Breast epithelium (tissue), 4 donors: Measurements from ENCODE around the gene CLEC17A. TPM values are rescaled to one million over a fixed set of nuclear protein-coding genes. Genes with fewer than 3 reads are reported as not detected.
"Not testable (repeated sequence)": the region's sequence is repeated elsewhere in the genome, so short reads cannot be mapped to it uniquely, and the experiment has no call there.

ENCODE experiments used
- DNase-seq, 2 donors: peaks; one replicate each; pipeline ENCODE4 v3.0.0-alpha.2; 2019; ENCODE audit warnings: low spot score in 2 of 2
- H3K27ac ChIP-seq, 2 donors: fragments of 200-600 bp; sonication (generic) in 1 of 2; one replicate each; pipeline ENCODE4 v1.5.1; 2016 to 2019; ENCODE audit warnings: mild to moderate bottlenecking in 1 of 2
- H3K27me3 ChIP-seq, 2 donors: fragments of 200-600 bp; sonication (generic) in 1 of 2; one replicate each; pipeline versions ENCODE4 v1.5.1 to v1.6.0; 2017 to 2019; ENCODE audit warnings: control low read depth in 1 of 2, mild to moderate bottlenecking in 1 of 2
- H3K36me3 ChIP-seq: fragments of 200-600 bp; one replicate; pipeline ENCODE4 v1.5.1; 2019
- H3K4me1 ChIP-seq, 2 donors: fragments of 200-600 bp; sonication (generic); one replicate each; pipeline ENCODE4 v1.5.1; 2016 to 2019; ENCODE audit warnings: control low read depth in 1 of 2
- H3K4me3 ChIP-seq, 3 donors: fragments of 200-600 bp; sonication (generic); 1 replicate in 2 of 3; 2 replicates in 1 of 3; pipeline ENCODE4 v1.5.1; 2016 to 2019; ENCODE audit warnings: mild to moderate bottlenecking in 3 of 3, moderate library complexity in 2 of 3
- H3K9me3 ChIP-seq, 2 donors: fragments of 200-600 bp; sonication (generic) in 1 of 2; one replicate each; pipeline ENCODE4 v1.5.1; 2016 to 2019; ENCODE audit warnings: control low read depth in 1 of 2
- POLR2A ChIP-seq: fragments of 450-650 bp; IDR thresholded peaks from one replicate; pipeline ENCODE4 v1.6.1; 2016; ENCODE audit warnings: antibody characterized with exemption, mild to moderate bottlenecking, moderate library complexity
- POLR2AphosphoS5 ChIP-seq, 3 donors: sonication (generic); formaldehyde crosslinking; IDR thresholded peaks; one replicate each; pipeline ENCODE4 v1.6.1; 2017; ENCODE audit warnings: antibody characterized with exemption in 3 of 3
- intact Hi-C: fragments of 100-400 bp; cut with DNase I; formaldehyde crosslinking; loops from one replicate; pipeline ENCODE4 v1.15.1; 2023; ENCODE audit warnings: low total_unique reads
- total RNA-seq, 3 donors: library from RNA; depleted of rRNA; stranded (reverse); fragments of >200 nt; gene quantifications; one replicate each; pipeline ENCODE4 v1.1.0, GENCODE V29; 2016
- TF ChIP-seq, protein P1 (sequence below), 3 donors: fragments of 450-650 bp; IDR thresholded peaks; one replicate each; pipeline ENCODE4 v1.5.1; 2016 to 2017; ENCODE audit warnings: antibody characterized with exemption in 3 of 3, mild to moderate bottlenecking in 3 of 3, moderate library complexity in 3 of 3

The CLEC17A gene
- total RNA-seq, 3 donors from 2014 or later: not detected

DNA sequence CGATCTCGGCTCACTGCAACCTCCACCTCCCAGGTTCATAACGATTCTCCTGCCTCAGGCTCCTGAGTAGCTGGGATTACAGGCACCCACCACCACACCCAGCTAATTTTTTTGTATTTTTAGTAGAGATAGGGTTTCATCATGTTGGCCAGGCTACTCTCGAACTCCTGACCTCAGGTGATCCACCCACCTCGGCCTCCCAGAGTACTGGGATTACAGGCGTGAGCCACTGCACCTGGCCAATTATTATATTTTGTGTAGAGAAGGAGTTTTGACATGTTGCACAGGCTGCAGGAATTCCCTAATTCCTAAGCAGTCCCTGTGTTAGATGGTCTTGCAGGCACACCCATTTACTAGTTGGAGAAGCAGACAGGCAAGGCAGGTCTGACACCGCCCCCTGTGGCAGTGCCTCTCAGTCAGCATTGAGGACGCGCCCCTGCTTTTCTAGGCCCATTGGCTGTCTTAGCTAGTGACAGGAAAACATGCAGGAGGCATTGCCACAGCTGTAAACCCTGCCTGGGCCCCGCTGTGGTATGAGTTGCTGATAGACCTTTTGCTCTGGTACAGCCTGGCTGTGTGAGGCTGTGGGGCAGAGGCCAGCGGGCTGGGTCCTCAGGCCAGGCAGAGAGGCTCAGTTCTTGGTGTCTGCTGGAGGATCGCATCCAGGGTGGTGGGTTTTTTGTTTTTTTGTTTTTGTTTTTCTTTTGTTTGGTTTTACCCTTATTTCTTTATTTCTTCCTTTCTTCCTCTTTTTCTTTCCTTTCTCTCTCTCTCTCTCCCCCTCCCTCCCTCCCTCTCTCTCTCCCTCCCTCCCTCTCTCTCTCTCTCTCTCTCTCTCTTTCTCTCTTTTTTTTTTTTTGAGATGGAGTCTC is 31.5 kb upstream of the CLEC17A start:
- H3K27ac ChIP-seq: peak overlapping the region; percentile 74 to 87
- H3K27me3 ChIP-seq, H3K9me3 ChIP-seq, H3K4me3 ChIP-seq, intact Hi-C loops, H3K36me3 ChIP-seq: not testable (repeated sequence)
- peaks cover 9 to 28% of the 10 kb centered on the region in 2 donors for H3K4me1 ChIP-seq
- peak; percentile 57 to 78 for DNase-seq
- TF ChIP-seq, protein P1, sequence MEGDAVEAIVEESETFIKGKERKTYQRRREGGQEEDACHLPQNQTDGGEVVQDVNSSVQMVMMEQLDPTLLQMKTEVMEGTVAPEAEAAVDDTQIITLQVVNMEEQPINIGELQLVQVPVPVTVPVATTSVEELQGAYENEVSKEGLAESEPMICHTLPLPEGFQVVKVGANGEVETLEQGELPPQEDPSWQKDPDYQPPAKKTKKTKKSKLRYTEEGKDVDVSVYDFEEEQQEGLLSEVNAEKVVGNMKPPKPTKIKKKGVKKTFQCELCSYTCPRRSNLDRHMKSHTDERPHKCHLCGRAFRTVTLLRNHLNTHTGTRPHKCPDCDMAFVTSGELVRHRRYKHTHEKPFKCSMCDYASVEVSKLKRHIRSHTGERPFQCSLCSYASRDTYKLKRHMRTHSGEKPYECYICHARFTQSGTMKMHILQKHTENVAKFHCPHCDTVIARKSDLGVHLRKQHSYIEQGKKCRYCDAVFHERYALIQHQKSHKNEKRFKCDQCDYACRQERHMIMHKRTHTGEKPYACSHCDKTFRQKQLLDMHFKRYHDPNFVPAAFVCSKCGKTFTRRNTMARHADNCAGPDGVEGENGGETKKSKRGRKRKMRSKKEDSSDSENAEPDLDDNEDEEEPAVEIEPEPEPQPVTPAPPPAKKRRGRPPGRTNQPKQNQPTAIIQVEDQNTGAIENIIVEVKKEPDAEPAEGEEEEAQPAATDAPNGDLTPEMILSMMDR (IDR thresholded peaks at IDR 0.05): peak in 1 of 3 donors; percentile 19

DNA sequence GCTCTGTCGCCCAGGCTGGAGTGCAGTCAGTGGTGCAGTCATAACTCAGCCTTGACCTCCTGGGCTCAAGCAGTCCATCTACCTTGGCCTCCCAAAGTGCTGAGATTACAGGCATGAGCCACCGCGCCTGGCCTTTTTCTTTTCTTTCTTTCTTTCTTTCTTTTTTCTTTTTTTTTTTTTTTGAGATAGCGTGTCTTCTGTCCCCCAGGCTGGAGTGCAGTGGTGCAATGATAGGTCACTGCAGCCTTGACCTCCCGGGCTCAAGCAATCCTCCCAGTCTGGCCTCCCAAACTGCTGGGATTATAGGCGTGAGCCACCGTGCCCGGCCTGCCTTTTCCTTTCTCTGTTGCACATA is 30.9 kb upstream of the CLEC17A start:
- peaks cover 11 to 28% of the 10 kb centered on the region in 2 donors for H3K4me1 ChIP-seq
- H3K4me3 ChIP-seq, DNase-seq, H3K27me3 ChIP-seq, H3K9me3 ChIP-seq, intact Hi-C loops, H3K36me3 ChIP-seq: not testable (repeated sequence)
- peak overlapping the region in 1 of 2 donors; percentile 77 for H3K27ac ChIP-seq

DNA sequence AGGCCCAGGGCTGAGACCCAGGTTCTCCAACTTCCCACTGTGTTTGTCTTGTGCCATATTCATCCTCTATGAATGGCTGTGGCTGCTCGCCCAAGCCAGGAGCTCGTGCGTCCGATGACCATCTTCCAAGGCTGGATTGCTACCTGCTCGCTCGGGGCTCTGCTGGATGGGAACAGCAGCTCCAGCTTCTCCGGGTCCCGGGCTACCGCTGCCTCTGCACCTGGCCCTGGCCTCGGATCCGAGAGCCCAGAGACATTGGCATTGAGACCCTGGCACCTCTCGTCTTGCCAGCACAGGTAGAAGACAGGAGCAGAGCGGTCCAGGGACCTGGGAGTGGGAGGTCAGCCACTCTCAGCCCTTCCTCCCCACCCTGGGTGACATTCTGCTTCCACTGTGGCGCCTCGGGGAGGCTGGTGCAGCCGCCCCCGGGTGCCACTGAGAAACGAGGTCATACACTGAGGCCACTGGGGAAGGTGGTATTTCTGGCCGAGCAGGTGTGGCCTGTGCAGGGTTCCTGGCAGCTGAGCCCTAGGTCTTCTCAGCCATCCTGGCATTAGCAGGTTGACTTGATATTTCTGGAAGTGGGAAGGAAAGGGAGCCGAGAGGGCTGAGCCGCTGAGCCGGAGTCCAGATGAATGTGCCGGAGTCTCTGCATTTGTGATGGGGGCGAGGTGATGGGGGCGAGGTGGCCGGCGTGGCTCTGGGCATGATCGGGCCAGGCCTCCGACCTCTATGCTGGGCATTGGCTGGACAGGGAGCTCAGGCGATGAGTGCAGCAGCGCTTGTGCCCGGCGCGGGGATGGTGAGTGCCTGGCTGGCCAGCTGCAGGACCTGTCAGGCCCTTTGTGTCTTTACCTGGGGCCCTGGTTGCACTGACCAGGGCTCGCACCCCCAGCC is 29.6 kb upstream of the CLEC17A start:
- H3K36me3 ChIP-seq: no peaks in the 10 kb centered on the region
- TF ChIP-seq POLR2AphosphoS5 (IDR thresholded peaks at IDR 0.05): no peak
- DNase-seq: peak in 1 of 2 donors; percentile 48
- H3K9me3 ChIP-seq: no peaks in the 10 kb centered on the region
- peaks cover 11 to 28% of the 10 kb centered on the region in 2 donors for H3K4me1 ChIP-seq
- peak overlapping the region; percentile 77 to 86 for H3K27ac ChIP-seq
- H3K27me3 ChIP-seq: no peaks in the 10 kb centered on the region
- H3K4me3 ChIP-seq: peak overlapping the region in 1 of 3 donors; percentile 13
- intact Hi-C loops: no loop called here

DNA sequence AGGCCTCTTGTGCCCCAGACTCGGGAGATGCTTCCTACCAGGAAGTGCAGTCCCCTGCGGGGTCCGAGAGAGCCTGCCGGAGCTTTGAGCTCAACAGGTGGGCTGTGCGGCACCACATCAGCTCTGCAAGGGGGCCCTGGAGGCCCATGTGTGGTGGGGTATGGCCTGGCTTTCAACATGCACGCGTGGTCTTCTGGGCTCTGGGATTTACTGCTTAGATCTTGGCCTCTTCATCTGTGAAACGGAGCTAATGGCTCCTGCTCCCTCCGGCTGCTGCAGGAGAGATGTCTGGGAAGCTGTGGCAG is 29.0 kb upstream of the CLEC17A start:
- Histone ChIP-seq H3K27me3 (no peaks in the 10 kb centered on the region), H3K9me3 (no peaks in the 10 kb centered on the region), H3K4me3 (peak overlapping the region in 1 of 3 donors; percentile 13), H3K4me1 (peaks cover 11 to 28% of the 10 kb centered on the region in 2 donors), H3K27ac (peak overlapping the region; percentile 77 to 86), H3K36me3 (no peaks in the 10 kb centered on the region)
- intact Hi-C loops: no loop called here
- DNase-seq: no peak
- TF ChIP-seq POLR2AphosphoS5 (IDR thresholded peaks at IDR 0.05) (no peak), POLR2A (no peak)
- TF ChIP-seq, protein P1 (IDR thresholded peaks at IDR 0.05): no peak

DNA sequence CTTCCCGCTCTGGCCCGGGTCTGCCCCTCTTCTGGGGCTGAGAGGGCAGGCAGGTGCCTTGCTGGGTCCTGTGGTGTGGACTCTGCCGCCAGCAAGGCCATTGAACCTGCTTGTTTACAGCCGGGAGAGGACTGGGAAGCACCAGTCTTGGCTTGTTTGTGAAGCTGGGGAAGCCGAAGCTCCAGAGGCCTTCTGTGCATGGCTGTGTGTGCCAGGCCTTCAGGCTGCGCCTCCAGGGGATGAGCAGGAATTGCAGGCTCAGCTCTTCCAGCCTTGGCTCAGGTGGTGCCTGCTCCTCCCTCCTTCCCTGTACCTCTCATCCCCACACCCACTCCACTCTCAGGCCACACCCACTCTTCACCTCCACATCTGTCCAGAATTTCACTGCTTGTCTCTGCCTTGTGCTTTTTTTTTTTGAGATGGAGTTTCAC is 28.5 kb upstream of the CLEC17A start:
- DNase-seq: peak; percentile 51 to 75
- TF ChIP-seq POLR2A (no peak), POLR2AphosphoS5 (IDR thresholded peaks at IDR 0.05) (no peak)
- TF ChIP-seq, protein P1 (IDR thresholded peaks at IDR 0.05): no peak
- Histone ChIP-seq H3K36me3 (no peaks in the 10 kb centered on the region), H3K27ac (peak overlapping the region; percentile 77 to 86), H3K27me3 (no peaks in the 10 kb centered on the region), H3K4me3 (peak overlapping the region in 1 of 3 donors; percentile 5), H3K9me3 (no peaks in the 10 kb centered on the region), H3K4me1 (peaks cover 11 to 28% of the 10 kb centered on the region in 2 donors)
- intact Hi-C loops: no loop called here
